ENCODE results near the gene CAPN11.
A peak's percentile ranks its signal among the peaks of the same experiment; 100 is the strongest.
"Not testable (repeated sequence)": the region's sequence is repeated elsewhere in the genome, so short reads cannot be mapped to it uniquely, and the experiment has no call there.

Gene CAPN11

DNA sequence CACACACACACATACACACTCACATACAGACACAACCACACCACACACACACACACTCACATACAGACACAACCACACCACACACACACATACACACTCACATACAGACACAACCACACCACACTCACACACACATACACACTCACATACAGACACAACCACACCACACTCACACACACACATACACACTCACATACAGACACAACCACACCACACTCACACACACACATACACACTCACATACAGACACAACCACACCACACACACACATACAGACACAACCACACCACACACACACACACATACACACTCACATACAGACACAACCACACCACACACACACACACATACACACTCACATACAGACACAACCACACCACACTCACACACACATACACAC, 23.2 kb downstream of the CAPN11 start:
- not testable (repeated sequence) for DNase-seq (ENCODE audit: low spot score)

DNA sequence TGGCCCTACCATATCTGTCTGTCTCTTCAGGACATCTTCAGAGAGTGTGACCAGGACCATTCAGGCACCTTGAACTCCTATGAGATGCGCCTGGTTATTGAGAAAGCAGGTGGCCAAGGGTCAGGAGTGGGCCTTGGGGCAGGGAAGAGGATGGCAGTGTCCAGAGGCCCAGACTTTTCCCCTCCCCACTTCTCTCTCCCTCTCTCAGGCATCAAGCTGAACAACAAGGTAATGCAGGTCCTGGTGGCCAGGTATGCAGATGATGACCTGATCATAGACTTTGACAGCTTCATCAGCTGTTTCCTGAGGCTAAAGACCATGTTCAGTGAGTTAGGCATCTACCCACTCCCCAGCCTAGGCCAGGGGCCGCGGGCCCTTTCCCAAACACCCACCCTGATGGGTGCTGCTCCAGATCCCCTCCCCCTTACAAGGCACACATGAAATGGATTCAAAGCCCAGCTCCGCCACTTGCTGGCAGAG, 24.3 kb downstream of the CAPN11 start:
- no peak for DNase-seq (ENCODE audit: low spot score)

GRCh38 chr6:44183783-44184182, 25.2 kb downstream of the CAPN11 start:
- no peak for DNase-seq (ENCODE audit: low spot score)

GRCh38 chr6:44185356-44185755, 26.7 kb downstream of the CAPN11 start:
- not testable (repeated sequence) for DNase-seq (ENCODE audit: low spot score)

DNA sequence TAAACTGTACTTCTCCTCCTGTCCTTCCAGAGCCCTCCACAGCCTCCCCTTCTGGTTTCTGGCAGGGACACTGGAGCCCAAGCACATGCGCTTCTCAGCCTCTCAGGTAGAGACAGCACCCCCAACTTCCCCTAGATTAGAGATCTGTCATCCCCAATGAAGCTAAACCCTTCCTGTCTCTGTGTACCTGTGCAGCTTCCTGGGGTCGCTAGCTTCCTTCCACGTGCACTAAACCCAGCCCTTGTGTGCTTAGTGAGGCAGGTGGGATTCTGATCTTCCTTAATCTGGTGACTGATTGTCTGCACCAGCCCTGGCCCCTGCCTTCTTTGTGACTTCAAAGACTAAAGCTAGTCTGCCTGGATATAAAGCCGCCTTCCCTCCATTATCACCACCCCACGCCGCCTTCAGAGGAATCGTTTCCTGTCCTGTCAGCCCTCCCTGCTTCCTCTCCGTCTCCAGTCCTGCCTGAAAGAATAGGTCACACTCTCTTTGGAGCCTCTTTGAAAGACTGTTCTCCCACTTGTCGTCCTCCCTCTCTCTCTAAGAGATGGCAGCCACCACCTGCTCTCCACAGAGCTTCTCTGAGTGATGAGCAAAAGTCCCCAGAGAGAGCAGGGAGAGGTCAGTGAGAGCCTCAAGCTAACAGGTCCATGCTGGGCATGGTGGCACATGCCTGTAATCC, 27.5 kb downstream of the CAPN11 start:
- no peak for DNase-seq (ENCODE audit: low spot score)

DNA sequence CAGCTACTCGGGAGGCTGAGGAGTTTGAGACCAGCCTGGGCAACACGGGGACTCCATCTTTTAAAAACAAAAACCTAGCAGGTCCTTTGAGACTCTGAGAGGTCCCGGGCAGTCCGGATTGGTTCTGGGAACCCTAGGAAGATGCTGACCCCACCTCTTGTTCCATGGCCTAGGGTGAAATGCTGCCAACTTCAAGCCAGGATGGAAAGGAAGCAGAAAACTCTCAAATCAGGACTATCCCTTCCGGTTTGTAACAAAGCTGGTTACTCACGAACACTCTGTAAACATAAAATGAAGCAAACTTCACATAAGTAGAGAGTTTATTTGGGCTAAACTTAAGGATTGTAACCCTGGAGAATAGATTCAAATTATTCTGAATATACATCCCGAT, 28.0 kb downstream of the CAPN11 start:
- DNase-seq (ENCODE audit: low spot score), result no peak

DNA sequence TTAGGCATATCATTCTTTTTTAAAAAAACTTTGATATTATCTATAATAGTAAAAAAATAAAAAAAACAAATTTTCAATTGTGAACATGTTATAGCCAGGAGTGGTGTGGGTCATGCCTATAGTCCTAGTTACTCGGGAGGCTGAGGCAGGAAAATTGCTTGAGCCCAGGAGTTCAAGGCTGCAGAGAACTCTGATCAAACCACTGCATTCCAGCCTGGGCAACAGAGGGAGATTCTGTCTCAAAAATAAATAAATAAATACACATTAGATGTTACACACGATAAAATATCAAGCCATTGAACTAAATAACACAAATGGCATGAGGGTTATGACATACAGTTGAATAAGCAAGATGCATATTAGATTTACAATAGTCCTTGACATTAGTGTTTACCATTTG, 30.2 kb downstream of the CAPN11 start:
- no peak for DNase-seq (ENCODE audit: low spot score)

- peak; percentile 1 for DNase-seq (ENCODE audit: low spot score)
These were observed 30.6 kb downstream of the CAPN11 start for GRCh38 chr6:44189257-44189656.

DNA sequence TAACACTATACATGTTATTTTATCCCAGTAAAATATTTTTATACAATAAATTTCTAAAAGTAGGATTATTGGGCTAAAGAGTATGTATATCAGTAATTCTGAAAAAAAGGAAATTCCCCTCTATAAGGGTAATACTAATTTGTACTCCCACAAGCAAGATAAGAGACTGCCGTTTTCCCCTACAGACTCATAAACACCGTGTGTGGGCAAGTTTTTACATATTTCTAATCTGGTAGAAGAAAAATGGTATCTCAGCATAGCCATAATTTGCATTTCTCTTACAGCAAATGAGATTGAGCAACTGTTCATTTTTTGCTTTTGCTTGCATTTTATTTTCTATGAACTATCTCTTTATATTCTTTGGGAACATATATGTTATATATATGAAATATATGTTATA, 32.1 kb downstream of the CAPN11 start:
- DNase-seq (ENCODE audit: low spot score), result no peak

- no peak for DNase-seq (ENCODE audit: low spot score)
These were observed 33.9 kb downstream of the CAPN11 start for GRCh38 chr6:44192428-44193041.

- DNase-seq (ENCODE audit: low spot score), result peak; percentile 0
These were observed 34.8 kb downstream of the CAPN11 start for GRCh38 chr6:44193307-44193910.

DNA sequence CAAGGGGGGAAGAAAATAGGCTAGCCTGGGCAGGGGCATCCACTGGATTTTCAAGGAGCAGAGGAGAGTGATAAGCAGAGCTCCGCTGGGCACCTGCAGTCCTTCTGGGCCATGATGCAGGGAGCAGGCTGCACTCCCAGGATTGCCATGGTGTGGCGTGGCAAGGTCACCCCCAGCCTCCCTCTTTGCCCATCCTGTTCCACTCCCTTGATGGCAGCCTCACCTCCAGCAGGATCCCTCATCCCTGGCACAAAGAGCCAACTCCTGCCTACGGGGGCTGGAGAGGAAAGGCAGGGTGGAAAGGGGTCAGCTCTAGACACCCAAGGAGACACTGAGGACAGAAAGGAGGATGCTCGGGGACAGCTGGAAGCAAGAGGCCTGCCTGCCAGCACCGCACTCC, 35.7 kb downstream of the CAPN11 start:
- peak; percentile 2 for DNase-seq (ENCODE audit: low spot score)

DNA sequence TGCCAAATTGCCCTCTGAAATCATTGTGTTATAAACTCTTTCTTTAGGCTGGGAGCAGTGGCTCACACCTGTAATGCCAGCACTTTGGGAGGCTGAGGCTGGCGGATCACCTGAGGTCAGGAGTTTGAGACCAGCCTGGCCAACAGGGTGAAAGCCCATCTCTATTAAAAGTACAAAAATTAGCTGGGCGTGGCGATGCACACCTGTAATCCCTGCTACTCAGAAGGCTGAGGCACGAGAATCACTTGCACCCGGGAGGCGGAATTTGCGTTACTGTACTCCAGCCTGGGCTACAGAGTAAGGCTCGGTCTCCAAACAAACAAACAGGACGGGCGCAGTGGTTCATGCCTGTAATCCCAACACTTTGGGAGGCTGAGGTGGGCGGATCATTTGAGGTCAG, 37.7 kb downstream of the CAPN11 start:
- DNase-seq (ENCODE audit: low spot score), result not testable (repeated sequence)

DNA sequence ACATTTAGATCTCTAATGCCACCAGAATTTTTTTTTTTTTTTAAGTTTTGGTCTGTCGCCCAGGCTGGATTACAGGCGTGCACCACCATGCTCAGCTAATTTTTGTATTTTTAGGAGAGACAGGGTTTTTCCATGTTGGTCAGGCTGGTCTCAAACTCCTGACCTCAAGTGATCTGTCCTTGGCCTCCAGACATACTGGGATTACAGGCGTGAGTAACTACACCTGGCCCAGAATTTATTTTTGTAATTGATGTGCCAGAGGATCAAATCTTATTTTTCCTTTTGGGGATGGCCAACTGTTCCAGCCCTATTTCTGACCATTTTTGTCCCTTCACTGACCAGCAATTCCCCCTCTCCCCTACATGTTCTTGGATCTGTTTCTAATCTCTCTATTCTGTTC, 40.1 kb downstream of the CAPN11 start:
- DNase-seq (ENCODE audit: low spot score), result no peak

GRCh38 chr6:44199883-44200282, 41.3 kb downstream of the CAPN11 start:
- no peak for DNase-seq (ENCODE audit: low spot score)

GRCh38 chr6:44201200-44201599, 42.6 kb downstream of the CAPN11 start:
- no peak for DNase-seq (ENCODE audit: low spot score)

- no peak for DNase-seq (ENCODE audit: low spot score)
These were observed 43.2 kb downstream of the CAPN11 start for GRCh38 chr6:44201638-44202303.

- no peak for DNase-seq (ENCODE audit: low spot score)
These were observed 43.8 kb downstream of the CAPN11 start for GRCh38 chr6:44202332-44202971.

DNA sequence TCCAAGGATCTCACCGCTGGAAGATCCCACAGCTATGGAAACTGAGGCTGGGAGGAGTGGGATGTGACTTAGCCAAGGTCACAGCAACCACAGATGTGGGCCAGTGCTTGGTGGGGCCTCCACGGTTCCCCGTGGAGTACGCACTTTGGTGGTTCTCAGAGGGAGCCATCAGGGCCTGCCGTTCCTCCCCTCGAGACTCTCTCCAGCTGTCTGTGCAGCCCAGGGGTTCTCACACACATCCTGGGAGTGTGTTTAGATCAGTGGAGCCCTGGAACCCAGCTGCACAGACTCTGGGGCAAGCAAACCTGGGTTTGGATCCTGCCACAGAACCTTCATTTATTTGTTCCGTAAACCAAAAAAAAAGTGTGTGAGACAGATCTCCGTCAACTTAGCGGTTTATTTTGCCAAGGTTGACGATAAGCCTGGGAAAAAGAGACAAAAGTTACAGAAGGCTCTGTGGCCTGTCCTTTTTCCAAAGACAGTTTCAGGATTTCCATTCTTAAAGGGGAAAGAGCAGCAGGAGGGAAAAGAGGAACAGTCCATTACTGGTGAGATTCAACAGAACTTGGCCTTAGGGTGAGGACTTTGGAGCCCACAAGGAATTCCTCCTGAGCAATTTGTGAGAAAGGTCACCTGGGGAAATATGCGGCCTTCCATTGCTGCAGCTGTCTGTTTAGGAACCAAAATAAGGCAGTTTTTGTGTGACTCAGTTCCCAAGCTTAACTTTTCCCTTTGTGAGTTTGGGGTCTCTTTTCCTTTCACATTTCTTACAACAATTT, 44.5 kb downstream of the CAPN11 start:
- DNase-seq (ENCODE audit: low spot score), result no peak

DNA sequence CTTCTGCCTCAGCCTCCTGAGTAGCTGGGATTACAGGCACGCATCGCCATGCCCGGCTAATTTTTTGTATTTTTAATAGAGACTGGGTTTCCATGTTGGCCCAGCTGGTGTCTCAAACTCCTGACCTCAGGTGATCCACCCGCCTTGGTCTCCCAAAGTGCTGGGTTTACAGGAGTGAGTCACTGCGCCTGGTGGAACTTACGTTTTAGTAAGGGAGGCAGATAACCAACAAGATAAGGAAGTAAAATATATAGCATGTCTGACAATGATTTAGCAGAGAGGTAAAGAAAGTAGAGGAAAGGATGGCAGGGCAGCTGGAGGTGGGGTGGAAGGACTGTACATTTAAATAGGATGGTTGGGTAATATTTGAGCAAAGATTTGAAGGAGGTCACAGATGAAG, 45.3 kb downstream of the CAPN11 start:
- DNase-seq (ENCODE audit: low spot score), result no peak

DNA sequence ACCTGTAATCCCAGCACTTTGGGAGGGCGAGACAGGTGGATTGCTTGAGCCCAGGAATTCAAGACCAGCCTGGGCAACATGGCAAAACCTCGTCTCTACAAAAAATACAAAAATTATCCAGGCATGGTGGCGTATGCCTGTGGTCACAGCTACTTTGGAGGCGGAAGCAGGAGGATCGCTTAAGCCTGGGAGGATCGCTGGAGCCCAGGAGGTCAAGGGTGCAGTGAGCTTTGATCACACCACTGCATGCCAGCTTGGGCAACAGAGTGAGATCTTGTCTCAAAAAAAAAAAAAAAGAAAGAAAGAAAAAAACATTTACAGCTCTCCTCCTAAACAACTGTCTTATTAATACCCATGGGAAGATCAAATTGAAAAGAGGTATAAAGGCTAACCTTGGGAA, 49.3 kb downstream of the CAPN11 start:
- no peak for DNase-seq (ENCODE audit: low spot score)

DNA sequence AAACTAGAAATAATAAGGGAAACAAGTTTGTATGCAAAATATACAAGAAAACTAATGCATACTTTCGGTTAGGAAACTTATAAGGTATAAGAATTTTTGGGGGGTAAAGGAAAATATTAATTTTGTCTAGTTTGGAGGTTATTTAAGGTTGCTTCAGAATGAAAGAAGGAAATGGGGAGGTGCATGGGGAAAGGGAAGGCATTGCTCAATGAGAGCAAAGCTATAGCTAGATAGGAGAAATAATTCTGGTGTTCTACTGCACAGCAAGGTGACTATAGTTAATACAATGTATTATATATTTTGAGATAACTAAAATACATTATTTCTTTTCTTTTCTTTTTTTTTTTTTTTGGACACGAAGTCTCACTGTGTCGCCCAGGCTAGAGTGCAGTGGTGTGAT, 52.7 kb downstream of the CAPN11 start:
- DNase-seq (ENCODE audit: low spot score), result no peak

Measured in AG08396 (cell line).